Superior temporal gyrus (tissue), 1 donor: ENCODE measurements around the gene GFAP.
A peak's percentile ranks its signal among the peaks of the same experiment; 100 is the strongest.

ENCODE experiments used
- DNase-seq: peaks from one replicate; pipeline ENCODE4 v3.0.0-alpha.2; 2016; ENCODE audit errors: extremely low spot score

The GFAP gene

GRCh38 chr17:44901411-44901921 is 13.8 kb downstream of the GFAP start:
- DNase-seq = peak; percentile 17

GRCh38 chr17:44900894-44901293 is 14.4 kb downstream of the GFAP start:
- DNase-seq = peak; percentile 53

GRCh38 chr17:44899074-44899782 is 16.1 kb downstream of the GFAP start, which contains the start of gene EFTUD2:
EFTUD2 (minus strand) TSS chr17:44899445; CDS start chr17:44894521, 4,924 bp downstream.
- DNase-seq = peak; percentile 92

GRCh38 chr17:44898768-44899073 is 16.6 kb downstream of the GFAP start:
- no peak for DNase-seq

GRCh38 chr17:44894642-44895041 is 20.7 kb downstream of the GFAP start:
- no peak for DNase-seq

GRCh38 chr17:44892250-44892649 is 23.1 kb downstream of the GFAP start:
- DNase-seq = no peak

GRCh38 chr17:44889003-44889402 is 26.3 kb downstream of the GFAP start:
- DNase-seq = no peak

- no peak for DNase-seq
Observed at GRCh38 chr17:44887971-44888954, 27.0 kb downstream of the GFAP start.

GRCh38 chr17:44887016-44887415 is 28.3 kb downstream of the GFAP start:
- DNase-seq = no peak

- DNase-seq = no peak
Observed at GRCh38 chr17:44884941-44885340, 30.4 kb downstream of the GFAP start.

- no peak for DNase-seq
Observed at GRCh38 chr17:44881145-44881544, 34.2 kb downstream of the GFAP start.

- DNase-seq = no peak
Observed at GRCh38 chr17:44880062-44880461, 35.2 kb downstream of the GFAP start.

GRCh38 chr17:44879376-44879775 is 35.9 kb downstream of the GFAP start:
- DNase-seq = no peak

- DNase-seq = peak; percentile 81
Observed at GRCh38 chr17:44878627-44879221, 36.6 kb downstream of the GFAP start.

- no peak for DNase-seq
Observed at GRCh38 chr17:44877121-44877520, 38.2 kb downstream of the GFAP start.

GRCh38 chr17:44875761-44876160 is 39.5 kb downstream of the GFAP start:
- no peak for DNase-seq

GRCh38 chr17:44872131-44872768 is 43.0 kb downstream of the GFAP start:
- peak; percentile 45 for DNase-seq

- DNase-seq = peak; percentile 36
Observed at GRCh38 chr17:44871556-44871955, 43.7 kb downstream of the GFAP start.

GRCh38 chr17:44867841-44868240 is 47.5 kb downstream of the GFAP start:
- no peak for DNase-seq

- DNase-seq = no peak
Observed at GRCh38 chr17:44865931-44866330, 49.4 kb downstream of the GFAP start.

GRCh38 chr17:44865231-44865660 is 50.1 kb downstream of the GFAP start:
- DNase-seq = peak; percentile 87

- no peak for DNase-seq
Observed at GRCh38 chr17:44864831-44865230, 50.5 kb downstream of the GFAP start.
